AG04450 (cell line): ENCODE data around the gene PIM3. TPM values are rescaled to one million over a fixed set of nuclear protein-coding genes. Genes with fewer than 3 reads are reported as not detected.

Source experiments
- CTCF ChIA-PET: fragments of 300-600, 350-600 bp; formaldehyde crosslinking; extraction: SDS; loops from one replicate; lab custom pipeline; 2022; ENCODE audit warnings: antibody characterized with exemption, inconsistent platforms; lab: Charles Lee
- POLR2A ChIA-PET: fragments of 350-600 bp; formaldehyde crosslinking; extraction: SDS; loops from one replicate; lab custom pipeline; 2021; ENCODE audit warnings: antibody characterized with exemption, inconsistent platforms; lab: Yijun Ruan, JAX
- DNase-seq: peaks from one replicate; pipeline ENCODE4 v3.0.0-alpha.2; 2011; ENCODE audit warnings: low read depth, low spot score
- H3K27ac ChIP-seq: one replicate; pipeline ENCODE4 v1.5.1; 2012; ENCODE audit warnings: low read depth, low read length, control low read depth
- H3K27me3 ChIP-seq: one replicate; pipeline ENCODE4 v1.6.0; 2012; ENCODE audit warnings: low read length; ENCODE audit not compliant: control insufficient read depth, insufficient read depth
- H3K4me3 ChIP-seq: 2 replicates; pipeline ENCODE4 v1.5.1; 2011; ENCODE audit warnings: mild to moderate bottlenecking, low read depth, low read length, control low read depth
- H3K9me3 ChIP-seq: 2 replicates; pipeline ENCODE4 v1.5.1; 2012; ENCODE audit warnings: low read length; ENCODE audit not compliant: control insufficient read depth, insufficient read depth
- CTCF ChIP-seq: IDR thresholded peaks from 2 replicates; pipeline ENCODE4 v1.5.1; 2011; ENCODE audit warnings: low read depth, low read length, control low read depth, inconsistent platforms
- polyA plus RNA-seq: library from polyadenylated mRNA; depleted of rRNA; stranded (reverse); fragments of >200 nt; gene quantifications from 2 replicates; pipeline ENCODE4 v1.2.3, GENCODE V29; 2011

PIM3 gene
- polyA plus RNA-seq, 1 experiment: 6.1 TPM

GRCh38 chr22:49950396-49950994, 10.1 kb upstream of the PIM3 start:
- TF ChIP-seq CTCF: no peak
- no peak overlapping the region for H3K27ac ChIP-seq
- H3K27me3 ChIP-seq: no peaks in the 10 kb centered on the region
- H3K4me3 ChIP-seq: no peak overlapping the region
- POLR2A ChIA-PET: no interaction called here
- DNase-seq: no peak
- CTCF ChIA-PET: no interaction called here
- H3K9me3 ChIP-seq: no peaks in the 10 kb centered on the region; the same call in 1 of the 2 replicates

- CTCF ChIA-PET: interaction anchor here (1.4 to 1.8 kb wide), 2 partner anchors 21 to 79 kb away, joined by 4 to 6 read pairs; no protein-coding TSS in a partner anchor
- H3K9me3 ChIP-seq: no peaks in the 10 kb centered on the region; the same call in 1 of the 2 replicates
- H3K4me3 ChIP-seq: no peak overlapping the region
- POLR2A ChIA-PET: interaction anchor here (0.6 to 1.9 kb wide), 3 partner anchors 10 to 256 kb away, joined by 3 to 18 read pairs (median 14); partner anchors contain the start of gene PIM3
- DNase-seq: no peak
- H3K27me3 ChIP-seq: no peaks in the 10 kb centered on the region
- no peak for TF ChIP-seq CTCF
- no peak overlapping the region for H3K27ac ChIP-seq
Measured at GRCh38 chr22:49951000-49951677, 9.4 kb upstream of the PIM3 start.

- Histone ChIP-seq H3K27me3 (no peaks in the 10 kb centered on the region), H3K4me3 (no peak overlapping the region), H3K9me3 (no peaks in the 10 kb centered on the region; the same call in 1 of the 2 replicates), H3K27ac (peak overlapping the region; percentile 87)
- no peak for TF ChIP-seq CTCF
- no peak for DNase-seq
- POLR2A ChIA-PET: interaction anchor here (0.6 to 1.9 kb wide), 4 partner anchors 10 to 256 kb away, joined by 3 to 18 read pairs (median 10); partner anchors contain the start of gene PIM3
- CTCF ChIA-PET: interaction anchor here (1.4 to 1.8 kb wide), 2 partner anchors 21 to 79 kb away, joined by 4 to 6 read pairs; no protein-coding TSS in a partner anchor
Measured at GRCh38 chr22:49951678-49951985, 8.9 kb upstream of the PIM3 start.

GRCh38 chr22:49951986-49952896, 8.3 kb upstream of the PIM3 start:
- Histone ChIP-seq H3K9me3 (no peaks in the 10 kb centered on the region; the same call in 1 of the 2 replicates), H3K27me3 (no peaks in the 10 kb centered on the region), H3K4me3 (no peak overlapping the region), H3K27ac (peak overlapping the region; percentile 87)
- TF ChIP-seq CTCF: no peak
- CTCF ChIA-PET: interaction anchor here (1.4 to 1.8 kb wide), 2 partner anchors 22 to 78 kb away, joined by 4 to 6 read pairs; no protein-coding TSS in a partner anchor
- POLR2A ChIA-PET: interaction anchor here (0.8 to 1.9 kb wide), 4 partner anchors 9 to 22 kb away, joined by 3 to 18 read pairs (median 10); partner anchors contain the start of gene PIM3
- DNase-seq: peak; percentile 69
